HG02884 (cell line): ENCODE data around the gene SAPCD2.

Experiments used
- ATAC-seq: cut with Tn5 transposase; IDR thresholded peaks from one replicate; pipeline ENCODE4 v1.9.1; 2021; ENCODE audit warnings: mild to moderate bottlenecking, moderate library complexity; ENCODE audit not compliant: unreplicated experiment

Gene SAPCD2

GRCh38 chr9:137019891-137020683 lies 50.3 kb downstream of the SAPCD2 start:
- ATAC-seq: no peak

GRCh38 chr9:137018761-137019559 lies 51.4 kb downstream of the SAPCD2 start:
- ATAC-seq: no peak

GRCh38 chr9:137017791-137018497 lies 52.4 kb downstream of the SAPCD2 start:
- no peak for ATAC-seq

GRCh38 chr9:137017071-137017470 lies 53.3 kb downstream of the SAPCD2 start:
- ATAC-seq: no peak

GRCh38 chr9:137016436-137016835 lies 53.9 kb downstream of the SAPCD2 start:
- no peak for ATAC-seq

GRCh38 chr9:137015976-137016375 lies 54.4 kb downstream of the SAPCD2 start:
- ATAC-seq: no peak

- ATAC-seq: no peak
Observed at GRCh38 chr9:137015540-137015930, 54.8 kb downstream of the SAPCD2 start.

- ATAC-seq: no peak
Observed at GRCh38 chr9:137014776-137015539, 55.4 kb downstream of the SAPCD2 start.

GRCh38 chr9:137014166-137014565 lies 56.2 kb downstream of the SAPCD2 start:
- no peak for ATAC-seq

- no peak for ATAC-seq
Observed at GRCh38 chr9:137013571-137013940, 56.8 kb downstream of the SAPCD2 start.

GRCh38 chr9:137012694-137013570 lies 57.4 kb downstream of the SAPCD2 start:
- ATAC-seq: no peak
